Measurements from ENCODE around the gene GNB4.

GNB4 gene

DNA sequence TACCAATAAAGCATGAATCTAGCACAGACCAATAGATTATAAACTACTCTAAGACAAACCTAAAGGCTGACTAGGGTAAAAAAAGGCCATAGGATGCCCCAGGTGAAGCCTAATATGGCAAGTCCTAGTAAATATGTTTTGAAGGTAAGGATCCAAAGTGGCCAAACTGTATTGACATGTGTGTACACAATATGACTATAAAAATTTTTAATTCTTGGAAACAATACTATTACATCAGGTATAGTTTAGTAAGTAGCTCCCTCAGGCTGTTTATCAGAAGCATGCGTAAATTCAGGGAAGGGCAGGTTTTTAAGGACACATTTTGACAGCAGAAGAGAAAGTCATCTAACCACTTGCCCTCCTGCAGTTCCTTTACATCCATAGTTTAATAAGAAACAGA lies 18.8 kb downstream of the GNB4 start:
- DNase-seq, result no peak

DNA sequence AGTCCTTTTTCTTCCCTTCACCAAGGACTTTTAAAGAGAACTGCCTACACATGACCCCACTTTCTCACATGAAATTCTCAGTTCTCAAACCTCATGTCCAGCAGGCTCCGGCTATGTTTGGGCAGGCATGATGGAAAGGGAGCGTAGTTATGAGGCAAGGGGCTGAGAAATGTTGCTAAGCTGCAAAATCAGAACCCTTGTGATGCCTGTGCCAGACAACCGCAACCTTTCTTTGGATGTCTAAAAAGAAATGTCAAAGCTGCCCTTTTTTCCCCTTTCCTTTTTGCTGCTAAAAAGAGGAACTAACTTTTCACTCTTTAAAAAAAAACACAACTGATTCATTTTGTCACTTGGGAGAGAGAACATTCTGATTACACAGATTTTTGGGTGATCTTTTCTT lies 19.2 kb downstream of the GNB4 start:
- DNase-seq, result no peak

DNA sequence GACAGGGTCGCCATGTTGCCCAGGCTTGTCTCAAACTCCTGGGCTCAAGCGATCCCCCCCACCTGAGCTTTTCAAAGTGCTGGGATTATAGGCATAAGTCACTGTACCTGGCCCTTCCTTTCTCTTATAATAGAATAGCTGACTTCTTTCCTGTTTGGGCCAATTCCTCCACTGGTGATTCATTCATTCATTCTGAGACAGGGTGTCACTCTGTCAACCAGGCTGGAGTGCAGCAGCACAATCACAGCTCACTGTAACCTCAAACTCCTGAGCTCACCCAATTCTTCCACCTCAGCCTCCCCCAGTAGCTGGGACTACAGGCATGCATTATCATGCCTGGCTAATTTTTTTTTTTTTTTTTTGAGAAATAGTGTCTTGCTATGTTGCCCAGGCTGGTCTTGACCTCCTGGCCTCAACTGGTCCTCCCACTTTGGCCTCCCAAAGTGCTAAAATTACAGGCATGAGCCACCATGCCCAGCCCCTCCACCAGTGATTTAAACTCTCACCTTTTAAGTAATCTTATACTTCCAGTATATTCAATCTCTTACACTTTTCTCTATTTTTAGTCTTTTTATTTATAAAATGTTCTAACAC lies 20.9 kb downstream of the GNB4 start:
- no peak for DNase-seq

DNA sequence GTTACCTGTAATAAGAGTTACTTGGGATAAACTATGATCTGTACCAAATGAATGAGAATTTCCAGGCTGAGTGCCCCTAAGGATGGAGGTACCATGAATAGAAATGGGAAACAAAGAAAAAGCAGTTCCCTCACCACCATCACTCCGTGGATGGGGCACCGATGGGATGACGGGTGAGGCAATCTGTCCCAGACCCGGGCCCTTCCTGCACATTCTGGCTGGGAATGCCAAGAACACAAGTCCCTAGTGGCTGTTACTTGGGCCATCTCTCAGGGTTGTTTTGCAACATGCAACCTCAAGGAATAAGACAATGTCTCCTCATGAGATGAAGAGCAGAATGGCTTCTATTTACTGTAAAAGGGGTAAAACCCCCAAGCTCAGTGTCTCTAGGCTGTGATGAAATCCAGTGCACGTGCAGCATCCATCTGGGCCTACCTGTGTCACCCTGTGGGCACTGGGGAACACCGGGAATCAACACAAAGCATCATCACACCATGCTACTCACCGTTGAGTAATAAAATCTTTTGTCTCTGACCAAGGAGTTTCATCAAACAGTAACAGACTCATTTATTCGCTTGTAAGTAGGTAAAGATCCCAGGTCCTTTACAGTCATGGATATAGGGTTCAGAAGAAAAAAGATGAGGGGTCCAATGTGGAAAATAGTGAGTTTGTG lies 22.3 kb downstream of the GNB4 start:
- DNase-seq, result no peak

DNA sequence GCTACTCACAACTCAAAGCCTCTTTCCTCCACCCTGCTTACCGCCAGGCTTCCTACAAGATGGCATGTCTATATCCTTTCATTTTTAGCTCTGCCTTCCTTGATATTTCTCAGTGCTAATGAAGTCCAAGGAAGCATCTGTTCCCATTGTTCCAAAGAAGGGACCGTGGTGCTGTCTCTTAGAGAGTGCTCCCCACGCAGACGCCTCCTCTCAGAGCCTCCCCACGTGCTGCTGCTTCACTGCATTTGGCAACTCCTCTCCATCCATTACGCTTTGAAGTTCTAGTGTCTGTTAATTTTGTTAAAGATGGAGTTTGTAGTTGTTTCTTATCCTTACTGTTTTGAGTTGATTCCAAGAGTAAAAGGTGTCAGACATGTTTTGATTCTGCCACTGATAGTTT lies 26.2 kb downstream of the GNB4 start:
- no peak for DNase-seq

DNA sequence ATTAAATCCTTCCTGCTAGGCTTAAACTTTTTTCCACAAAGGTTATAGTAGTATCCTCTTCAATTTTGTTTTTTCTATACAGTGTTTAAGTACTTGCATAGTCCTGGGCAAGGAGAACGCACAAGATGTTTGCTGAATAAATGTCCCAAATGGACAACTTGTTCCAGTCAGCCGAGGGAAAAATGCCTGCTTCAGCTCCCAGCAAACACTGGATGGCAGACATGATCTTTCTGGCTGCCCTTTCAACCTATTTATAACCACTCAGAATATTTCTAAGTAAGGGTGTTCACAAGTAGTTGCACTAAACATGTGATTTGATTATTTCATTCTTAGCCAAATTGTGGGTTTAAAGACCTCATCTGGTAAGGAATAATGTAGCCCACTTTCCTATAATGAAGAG lies 29.8 kb downstream of the GNB4 start:
- DNase-seq, result no peak

DNA sequence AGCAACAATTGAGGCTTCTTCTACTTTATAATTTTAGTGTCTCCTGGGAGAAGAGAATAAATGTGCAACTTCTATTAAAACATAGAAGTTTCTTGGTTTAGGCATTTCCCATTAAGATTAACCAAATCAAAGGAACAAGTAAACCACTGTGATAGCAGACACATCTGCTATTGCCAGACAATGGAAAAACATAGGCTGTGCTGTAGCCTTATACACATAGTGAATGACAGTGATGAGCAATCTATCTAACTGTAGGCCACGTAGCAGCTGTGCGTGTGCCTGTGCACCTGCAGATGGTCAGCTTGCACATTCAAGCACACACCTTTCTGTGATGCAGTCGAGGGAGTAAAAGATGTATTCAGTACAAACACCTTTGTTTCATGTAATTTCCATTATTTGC lies 32.7 kb downstream of the GNB4 start:
- DNase-seq, result no peak

DNA sequence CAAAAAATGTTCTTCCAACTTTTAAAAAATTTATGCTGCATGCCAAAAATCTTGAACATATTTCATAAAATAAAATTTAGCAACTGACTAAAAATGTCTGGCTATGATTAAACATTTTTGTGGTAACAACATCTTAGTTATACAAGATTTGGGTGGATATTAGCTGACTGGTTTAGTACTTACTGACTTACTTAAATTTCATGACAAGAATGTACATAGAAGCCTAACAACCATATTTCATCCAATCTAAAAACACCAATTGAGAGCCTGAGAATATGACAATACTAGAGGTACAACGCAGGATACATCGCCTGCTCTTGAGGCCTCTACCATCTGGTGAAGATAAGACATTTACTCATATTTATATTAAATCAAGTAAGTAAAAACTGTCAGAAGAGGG lies 34.6 kb downstream of the GNB4 start:
- no peak for DNase-seq

DNA sequence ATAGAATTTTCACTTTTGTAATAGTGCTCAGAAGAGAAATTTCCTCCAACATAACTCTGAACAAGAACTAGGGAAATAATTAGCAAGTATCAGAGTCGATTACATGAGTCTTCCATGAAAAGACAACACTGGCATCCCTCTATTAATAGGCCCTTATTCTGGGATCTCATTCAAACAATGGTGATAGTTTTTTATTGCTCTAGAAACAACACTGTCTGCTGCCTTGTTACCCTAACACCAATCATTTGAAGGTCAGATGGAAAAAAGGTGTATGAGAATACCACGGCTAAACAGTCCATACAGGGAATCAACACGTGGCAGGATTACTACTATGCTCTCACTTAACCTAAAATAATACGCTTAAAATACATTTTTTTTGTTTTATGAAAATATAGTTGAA lies 35.9 kb downstream of the GNB4 start:
- no peak for DNase-seq

DNA sequence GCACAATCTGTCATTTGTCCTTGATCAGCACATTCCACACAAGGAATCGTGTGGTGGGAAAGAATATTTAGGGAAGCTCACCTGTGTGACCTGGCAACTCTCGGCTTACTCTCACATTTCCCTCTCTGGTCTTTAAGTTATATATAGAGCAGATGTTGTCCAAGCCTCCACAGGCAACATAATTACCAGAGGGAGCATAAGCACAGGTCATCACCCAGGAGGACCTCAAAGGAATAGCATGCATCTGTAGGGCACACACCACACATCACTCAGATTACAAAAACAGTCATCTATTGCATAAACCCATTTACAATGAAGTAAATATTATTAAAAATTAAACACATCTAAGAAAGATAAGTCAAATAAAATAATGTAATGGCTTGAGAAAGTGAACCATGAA lies 36.5 kb downstream of the GNB4 start:
- no peak for DNase-seq

DNA sequence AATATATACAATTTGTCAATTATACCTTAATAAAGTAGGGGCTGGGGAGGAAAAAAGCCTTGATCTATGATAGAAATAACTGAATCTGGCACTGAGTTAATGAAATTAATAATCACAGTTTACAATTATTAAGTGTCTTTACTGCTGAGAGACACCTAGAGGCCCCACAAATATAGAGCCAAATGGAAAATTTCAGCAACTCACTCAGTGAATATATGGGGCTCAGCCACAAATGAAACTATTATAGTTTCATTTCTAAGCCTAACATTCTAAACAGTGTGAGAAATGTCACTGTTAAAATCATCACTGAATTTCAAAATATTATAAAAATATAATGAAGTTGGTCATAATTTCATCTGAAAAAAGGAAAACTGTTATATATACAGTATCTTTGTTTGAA lies 40.3 kb downstream of the GNB4 start:
- DNase-seq, result no peak

DNA sequence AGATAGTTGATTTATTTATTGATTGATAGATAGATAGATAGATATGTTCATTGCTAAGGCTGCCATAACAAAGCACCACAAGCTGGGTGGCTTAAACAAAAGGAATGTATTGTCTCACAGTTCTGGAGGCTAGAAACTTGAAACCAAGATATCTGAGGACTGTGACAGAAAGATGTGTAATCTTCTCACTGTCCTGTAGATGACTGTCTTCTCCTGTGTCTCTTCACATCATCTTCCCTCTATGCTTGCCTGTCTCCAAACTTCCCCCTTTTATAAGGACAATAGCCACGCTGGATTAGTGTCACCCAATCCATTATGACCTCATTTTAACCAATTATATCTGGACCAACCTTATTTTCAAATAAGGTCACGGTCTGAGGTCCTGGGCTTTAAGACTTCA lies 40.9 kb downstream of the GNB4 start:
- DNase-seq, result no peak

DNA sequence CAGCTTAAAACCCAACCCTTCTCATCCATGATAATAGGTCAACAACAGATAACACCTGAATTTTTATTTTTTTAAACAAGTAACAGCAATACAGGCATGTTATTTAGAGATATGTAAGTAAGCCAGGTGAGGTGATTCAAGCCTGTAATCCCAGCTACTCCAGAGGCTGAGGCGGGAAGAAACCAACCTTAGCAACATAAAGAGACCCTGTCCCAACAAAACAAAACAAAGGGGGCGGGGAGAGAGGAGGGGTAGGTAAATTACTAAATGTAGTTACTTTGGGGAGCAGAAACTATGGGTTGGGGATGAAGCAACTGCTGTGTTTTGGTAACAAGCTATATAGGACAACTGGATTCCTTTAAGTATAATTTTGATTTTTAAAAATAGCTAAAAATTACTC lies 47.0 kb downstream of the GNB4 start:
- no peak for DNase-seq

DNA sequence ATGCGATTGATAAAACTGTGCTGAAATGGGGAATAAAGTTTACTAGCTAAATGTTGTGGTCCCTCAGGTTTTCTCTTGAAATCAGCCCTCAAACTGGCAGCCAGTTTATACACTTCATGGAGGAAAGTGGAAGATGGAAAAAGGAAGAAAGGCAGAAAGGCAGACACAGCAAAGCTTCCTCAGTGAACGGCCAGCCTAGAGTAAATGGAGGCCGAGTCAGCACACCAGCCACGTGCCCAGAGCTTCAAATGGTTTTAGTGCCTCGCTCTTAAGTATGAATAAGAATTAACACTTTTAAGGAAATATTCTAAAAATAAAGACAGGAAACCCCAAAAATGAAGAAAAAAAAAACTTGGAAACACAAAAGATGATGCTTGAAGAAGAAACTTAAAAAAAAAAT lies 48.3 kb downstream of the GNB4 start:
- no peak for DNase-seq

DNA sequence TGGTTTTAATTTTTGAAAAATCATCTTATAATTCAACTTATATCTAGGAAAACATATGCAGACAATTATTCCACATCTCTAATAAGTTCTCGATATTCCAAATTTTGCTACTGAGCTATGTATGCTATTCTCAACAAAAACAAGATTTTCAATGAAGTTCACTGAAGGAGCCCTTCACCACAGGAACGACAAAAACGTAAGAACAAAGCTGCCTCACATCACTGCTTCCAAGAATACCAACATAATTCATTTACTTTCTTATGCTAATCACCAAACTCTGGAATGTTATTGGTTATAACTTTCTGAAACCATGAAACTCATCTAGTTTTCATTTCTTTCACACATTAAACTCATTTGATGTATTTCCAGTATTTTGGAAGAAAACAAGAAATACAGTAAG lies 49.7 kb downstream of the GNB4 start:
- no peak for DNase-seq

DNA sequence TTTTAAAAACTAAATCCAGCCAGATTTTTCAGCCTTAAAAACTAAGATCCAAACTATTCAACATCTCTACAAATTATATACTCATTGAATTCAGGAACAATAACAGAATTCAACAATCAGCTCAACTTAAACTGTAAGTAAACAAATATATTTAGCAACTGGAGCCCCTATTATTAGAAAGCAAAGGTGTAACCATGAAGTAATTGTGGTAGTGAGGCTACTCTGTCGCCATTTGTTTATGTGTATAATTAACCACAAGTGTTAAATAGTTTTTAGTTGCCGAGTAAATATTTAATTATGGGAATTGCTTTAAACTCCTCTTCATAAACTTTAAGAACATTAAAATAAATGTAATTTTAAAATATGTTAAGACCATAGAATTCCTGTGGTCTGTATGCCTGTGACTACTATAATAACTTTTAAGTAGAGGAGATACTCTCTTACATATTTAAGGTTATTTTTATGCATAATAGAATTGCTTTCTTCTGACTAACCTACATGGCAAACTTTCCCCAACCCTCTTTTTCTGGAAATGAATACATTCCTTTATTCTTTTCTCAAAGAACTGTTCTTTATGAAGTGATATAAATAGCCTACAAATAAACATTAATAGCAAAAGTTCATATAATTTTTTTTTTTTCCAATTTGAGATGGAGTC lies 52.6 kb downstream of the GNB4 start:
- DNase-seq, result no peak

DNA sequence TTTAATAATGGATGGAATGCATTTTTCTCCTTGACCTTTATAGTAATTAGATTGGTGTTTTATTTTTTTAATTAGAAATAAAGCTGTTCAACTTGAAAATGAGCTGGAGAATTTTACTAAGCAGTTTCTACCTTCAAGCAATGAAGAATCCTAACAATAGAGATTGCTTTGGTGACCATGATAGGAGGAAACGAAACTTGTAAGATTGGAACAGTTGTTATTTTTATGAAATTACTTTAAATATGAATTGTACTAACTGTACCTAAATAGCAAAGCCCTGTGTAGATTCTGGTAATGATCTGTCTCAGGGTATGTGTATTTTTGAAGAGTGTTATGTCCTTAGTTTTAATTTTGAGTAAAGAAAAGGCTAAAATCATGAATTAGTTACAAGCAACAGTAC lies 59.4 kb downstream of the GNB4 start:
- DNase-seq, result no peak

DNA sequence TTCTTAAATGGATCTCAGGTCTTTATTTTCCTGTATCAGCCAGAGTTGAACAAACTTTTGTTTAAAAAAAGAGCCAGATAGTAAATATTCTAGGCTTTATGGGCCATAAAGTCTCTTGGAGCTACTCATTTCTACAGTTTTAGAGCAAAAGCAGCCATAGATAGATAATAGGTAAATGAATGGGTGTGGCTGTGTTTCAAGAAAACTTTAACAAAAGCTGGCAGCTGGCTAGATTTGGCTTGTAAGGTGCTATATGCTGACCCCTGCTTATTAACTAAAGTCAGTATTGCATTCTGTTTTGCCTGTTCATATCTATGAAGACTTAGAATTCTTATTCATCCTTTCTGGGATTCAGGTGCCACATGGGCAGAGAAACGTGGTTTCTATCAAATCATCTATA lies 74.8 kb downstream of the GNB4 start:
- DNase-seq, result no peak

DNA sequence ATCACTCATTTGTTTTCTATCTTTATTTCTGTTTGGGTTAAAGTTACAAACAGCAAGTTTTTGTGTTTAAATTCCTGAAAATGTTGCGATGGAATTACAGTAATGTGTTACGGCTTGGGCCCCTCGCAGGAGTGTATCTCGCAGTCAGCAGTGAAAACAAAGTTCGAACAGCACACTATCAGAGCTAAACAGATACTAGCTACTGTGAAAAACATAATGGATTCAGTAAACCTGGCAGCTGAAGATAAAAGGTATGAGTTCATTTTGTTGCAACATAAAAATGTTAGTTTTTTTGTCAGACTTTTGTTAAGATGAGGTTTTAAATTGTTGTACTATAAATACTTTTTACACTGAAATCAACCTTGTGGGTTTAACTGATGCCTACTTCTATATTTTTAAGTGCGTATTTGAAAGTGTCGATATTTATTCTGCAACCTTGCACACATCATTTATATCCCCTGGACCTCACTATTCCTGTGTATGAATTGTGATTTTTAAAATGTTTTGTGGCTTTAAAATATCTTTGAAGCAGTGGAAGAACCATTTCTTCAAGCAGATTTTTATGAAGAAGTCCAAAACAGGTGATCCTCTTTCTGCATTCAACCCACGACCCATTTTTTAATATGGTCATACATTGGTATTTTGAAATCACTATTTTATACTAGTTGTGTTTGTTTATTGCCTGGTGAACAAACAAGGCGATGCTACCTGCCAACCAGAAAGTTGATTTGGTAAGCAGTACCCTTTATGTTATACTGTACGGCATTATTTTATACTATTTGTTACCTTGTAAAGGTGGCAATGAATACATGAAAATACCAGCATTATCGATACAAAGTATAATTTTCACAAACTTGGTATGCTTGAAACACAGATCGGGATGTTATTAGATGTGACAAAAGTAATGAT lies 75.9 kb downstream of the GNB4 start:
- DNase-seq, result no peak

DNA sequence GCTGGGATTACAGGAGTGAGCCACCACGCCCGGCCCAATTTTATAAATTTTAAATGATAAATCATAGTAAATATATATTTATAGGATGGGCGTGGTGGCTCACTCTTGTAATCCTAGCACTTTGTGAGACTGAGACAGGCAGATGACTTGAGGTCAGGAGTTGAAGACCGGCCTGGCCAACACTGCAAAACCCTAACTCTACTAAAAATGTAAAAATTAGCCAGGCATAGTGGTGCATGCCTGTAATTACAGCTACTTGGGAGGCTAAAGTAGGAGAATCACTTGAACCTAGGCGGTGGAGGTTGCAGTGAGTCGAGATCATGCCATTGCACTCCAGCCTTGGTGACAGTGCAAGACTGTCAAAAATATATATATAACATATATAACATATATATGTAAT lies 77.3 kb downstream of the GNB4 start:
- no peak for DNase-seq

DNA sequence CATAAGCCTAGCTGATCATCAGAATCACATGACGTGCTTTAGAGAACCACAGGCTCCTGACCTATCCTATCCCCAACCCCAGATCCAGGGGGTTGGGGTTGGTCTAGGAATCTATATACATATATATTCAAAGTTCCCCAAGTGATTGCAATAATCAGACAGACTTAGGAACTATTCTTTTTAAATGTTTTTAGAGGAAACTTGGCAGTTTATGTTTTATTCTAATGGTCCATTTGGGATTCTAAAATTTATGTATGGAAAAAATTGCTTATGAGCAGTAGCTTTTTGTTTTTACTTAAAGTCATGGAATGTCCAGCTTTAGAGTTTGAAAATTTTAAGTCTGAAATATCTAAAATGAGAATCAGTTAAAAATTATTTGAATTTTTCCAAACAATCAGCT lies 81.6 kb downstream of the GNB4 start:
- no peak for DNase-seq

DNA sequence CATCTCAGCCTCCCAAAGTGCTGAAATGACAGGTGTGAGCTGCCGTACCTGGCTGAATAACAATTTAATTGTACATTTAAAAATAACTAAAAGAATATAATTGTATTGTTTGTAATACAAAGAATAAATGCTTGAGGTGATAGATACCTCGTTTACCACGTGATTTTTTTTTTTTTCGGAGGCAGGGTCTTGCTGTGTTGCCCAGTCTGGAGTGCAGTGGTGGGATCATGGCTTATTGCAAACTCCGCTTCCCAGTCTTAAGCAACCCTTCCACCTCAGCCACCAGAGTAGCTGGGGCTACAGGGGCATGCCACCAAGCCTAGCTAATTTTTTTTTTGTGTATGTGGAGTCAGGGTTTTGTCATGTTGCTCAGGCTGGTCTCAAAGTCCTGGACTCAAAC lies 87.9 kb downstream of the GNB4 start:
- no peak for DNase-seq

DNA sequence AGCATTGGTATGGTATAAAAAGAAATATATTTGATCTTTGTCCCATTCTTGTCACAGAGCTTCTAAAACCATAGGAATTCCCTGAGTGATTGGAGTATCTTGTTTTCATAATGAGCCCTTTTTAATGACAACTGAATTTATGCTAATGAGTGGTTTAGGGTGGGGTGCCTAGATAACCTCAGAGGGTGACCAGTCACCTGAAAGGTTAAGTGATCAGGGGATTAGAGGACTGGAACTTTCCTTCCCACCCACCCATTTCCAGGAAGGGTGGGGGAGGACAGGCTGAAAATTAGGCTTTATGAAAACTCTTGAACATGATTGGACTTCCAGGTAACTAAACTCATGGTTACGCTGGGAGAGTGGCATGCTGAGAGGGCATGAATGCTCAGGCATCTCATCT lies 95.3 kb downstream of the GNB4 start:
- no peak for DNase-seq
